Measurements from ENCODE around the gene COL4A2. TPM values are rescaled to one million over a fixed set of nuclear protein-coding genes. Genes with fewer than 3 reads are reported as not detected.
A peak's percentile ranks its signal among the peaks of the same experiment; 100 is the strongest.

The COL4A2 gene
- total RNA-seq, 1 donor from 2014 or later, result 120 TPM

DNA sequence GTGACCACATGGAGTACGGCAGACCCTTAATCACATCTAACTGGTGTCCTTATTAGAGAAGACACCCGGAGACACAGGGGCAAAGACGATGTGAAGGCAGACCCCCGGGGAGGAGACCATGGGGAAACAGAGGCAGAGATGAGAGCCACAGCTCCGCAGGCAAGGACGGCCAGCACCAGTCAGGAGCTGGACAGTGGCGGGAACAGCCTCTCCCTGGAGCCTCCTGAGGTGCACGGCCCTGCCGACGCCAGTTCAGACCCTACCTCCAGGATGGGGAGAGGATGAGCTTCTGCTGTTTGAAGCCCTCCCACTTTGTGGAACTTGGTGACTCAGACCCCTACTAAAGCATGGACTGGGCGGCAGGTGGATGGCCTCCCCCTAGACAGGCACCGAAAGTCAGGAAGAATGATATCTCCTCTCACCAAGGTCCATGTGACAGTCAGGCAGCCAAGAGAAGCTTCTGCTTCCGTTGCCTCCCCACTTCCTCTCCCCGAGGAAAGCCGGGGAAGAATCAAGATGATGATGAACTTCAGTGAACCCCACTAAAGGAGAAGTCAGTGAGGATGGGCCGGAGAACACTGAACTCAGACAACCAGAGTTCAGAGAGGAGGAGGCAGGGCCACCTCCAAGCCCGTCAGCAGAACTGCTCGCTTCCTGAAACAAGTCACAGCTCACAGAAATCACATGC is 229.1 kb downstream of the COL4A2 start:
- H3K4me1 Mint-ChIP-seq (ENCODE audit: low read depth), result peaks cover 5% of the 10 kb centered on the region
- TF ChIP-seq, protein P1, sequence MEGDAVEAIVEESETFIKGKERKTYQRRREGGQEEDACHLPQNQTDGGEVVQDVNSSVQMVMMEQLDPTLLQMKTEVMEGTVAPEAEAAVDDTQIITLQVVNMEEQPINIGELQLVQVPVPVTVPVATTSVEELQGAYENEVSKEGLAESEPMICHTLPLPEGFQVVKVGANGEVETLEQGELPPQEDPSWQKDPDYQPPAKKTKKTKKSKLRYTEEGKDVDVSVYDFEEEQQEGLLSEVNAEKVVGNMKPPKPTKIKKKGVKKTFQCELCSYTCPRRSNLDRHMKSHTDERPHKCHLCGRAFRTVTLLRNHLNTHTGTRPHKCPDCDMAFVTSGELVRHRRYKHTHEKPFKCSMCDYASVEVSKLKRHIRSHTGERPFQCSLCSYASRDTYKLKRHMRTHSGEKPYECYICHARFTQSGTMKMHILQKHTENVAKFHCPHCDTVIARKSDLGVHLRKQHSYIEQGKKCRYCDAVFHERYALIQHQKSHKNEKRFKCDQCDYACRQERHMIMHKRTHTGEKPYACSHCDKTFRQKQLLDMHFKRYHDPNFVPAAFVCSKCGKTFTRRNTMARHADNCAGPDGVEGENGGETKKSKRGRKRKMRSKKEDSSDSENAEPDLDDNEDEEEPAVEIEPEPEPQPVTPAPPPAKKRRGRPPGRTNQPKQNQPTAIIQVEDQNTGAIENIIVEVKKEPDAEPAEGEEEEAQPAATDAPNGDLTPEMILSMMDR (IDR thresholded peaks at IDR 0.05; ENCODE audit: unreplicated experiment), result no peak
- H3K27ac Mint-ChIP-seq, result no peak overlapping the region
- no peaks in the 10 kb centered on the region for H3K9me3 Mint-ChIP-seq (ENCODE audit: low read depth)
- no peaks in the 10 kb centered on the region for H3K36me3 Mint-ChIP-seq (ENCODE audit: insufficient read depth)
- no peak overlapping the region for H3K4me3 Mint-ChIP-seq (ENCODE audit: low read depth)
- DNase-seq (ENCODE audit: low spot score, unreplicated experiment), result no peak
- H3K27me3 Mint-ChIP-seq, result peaks cover 2% of the 10 kb centered on the region

DNA sequence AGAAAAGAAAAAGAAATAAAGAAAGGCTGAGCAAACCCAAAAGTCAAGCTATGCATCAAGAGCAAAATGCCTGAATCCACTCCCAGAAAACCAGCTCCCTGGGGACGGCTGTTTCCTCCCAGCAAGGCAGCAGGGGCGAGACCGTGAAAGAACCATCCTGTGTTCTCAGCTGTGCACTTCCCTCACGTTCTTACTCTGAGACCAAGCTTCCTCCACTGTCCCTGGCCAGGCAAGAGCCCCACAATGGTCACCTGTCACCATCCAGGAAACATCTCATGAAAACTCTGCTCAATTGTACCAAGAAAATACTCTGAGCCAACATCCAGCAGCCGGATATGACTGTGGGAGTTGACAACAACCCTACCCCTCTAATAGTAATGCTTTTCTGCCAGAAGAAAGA is 231.5 kb downstream of the COL4A2 start:
- Mint-ChIP-seq H3K9me3 (ENCODE audit: low read depth) (no peaks in the 10 kb centered on the region), H3K27me3 (peaks cover 5% of the 10 kb centered on the region), H3K4me1 (ENCODE audit: low read depth) (peaks cover 19% of the 10 kb centered on the region), H3K36me3 (ENCODE audit: insufficient read depth) (no peaks in the 10 kb centered on the region), H3K4me3 (ENCODE audit: low read depth) (no peak overlapping the region), H3K27ac (no peak overlapping the region)
- TF ChIP-seq, protein P1 (IDR thresholded peaks at IDR 0.05; ENCODE audit: unreplicated experiment), result no peak
- no peak for DNase-seq (ENCODE audit: low spot score, unreplicated experiment)

DNA sequence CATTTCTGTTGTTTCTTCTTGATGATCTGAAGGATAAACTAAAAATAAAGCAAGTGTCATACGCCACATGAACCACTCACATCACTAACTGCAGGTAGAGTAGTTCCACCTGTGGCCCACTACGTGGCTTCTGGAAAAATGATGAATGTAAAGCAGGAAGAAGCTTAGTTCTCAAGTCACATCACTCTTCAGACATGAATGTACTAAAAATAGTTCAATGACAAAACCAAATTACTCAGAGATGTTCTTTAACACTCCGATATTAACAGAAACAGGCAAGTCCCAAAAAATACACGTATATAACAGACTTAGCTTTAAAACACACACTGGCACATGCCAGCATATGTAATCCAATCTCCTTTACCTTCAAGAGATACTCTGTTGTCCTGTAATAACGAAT is 232.8 kb downstream of the COL4A2 start:
- Mint-ChIP-seq H3K36me3 (ENCODE audit: insufficient read depth) (peaks cover 3% of the 10 kb centered on the region), H3K27me3 (peaks cover 5% of the 10 kb centered on the region), H3K4me3 (ENCODE audit: low read depth) (no peak overlapping the region), H3K27ac (no peak overlapping the region), H3K9me3 (ENCODE audit: low read depth) (peaks cover 2% of the 10 kb centered on the region), H3K4me1 (ENCODE audit: low read depth) (peaks cover 19% of the 10 kb centered on the region)
- TF ChIP-seq, protein P1 (IDR thresholded peaks at IDR 0.05; ENCODE audit: unreplicated experiment), result no peak
- no peak for DNase-seq (ENCODE audit: low spot score, unreplicated experiment)

DNA sequence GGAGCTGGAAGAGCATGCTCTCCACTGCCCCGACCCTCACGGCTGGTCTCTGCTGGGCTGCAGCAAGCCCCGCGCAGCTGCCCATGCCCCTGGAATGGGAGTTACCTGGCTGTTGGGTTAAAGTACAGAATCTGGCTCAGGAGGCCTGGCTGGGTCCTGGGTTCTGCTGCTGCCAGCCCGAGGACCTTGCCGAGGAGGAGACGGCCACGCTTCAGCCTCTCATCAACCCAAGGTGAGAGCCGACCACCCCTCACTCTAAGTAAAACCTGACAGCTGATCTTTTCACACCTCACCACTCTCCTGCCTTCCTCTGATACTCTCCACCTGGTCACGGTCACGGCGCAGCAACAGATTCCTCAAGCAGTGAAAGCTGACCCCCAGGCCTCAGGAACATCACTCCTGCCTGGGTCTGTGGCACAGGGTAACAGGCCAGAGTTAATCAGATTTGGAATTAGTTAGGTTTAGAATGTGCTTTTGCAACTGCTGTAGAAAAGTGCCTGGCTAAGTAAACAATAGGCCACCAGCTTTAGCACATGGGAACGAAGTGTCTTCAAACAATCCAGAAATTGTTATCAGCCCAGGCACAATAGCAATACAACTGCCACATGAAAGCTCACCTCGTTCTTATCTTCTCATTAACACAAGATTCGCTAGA is 233.9 kb downstream of the COL4A2 start:
- DNase-seq (ENCODE audit: low spot score, unreplicated experiment), result no peak
- Mint-ChIP-seq H3K4me1 (ENCODE audit: low read depth) (peaks cover 19% of the 10 kb centered on the region), H3K27me3 (peaks cover 5% of the 10 kb centered on the region), H3K4me3 (ENCODE audit: low read depth) (no peak overlapping the region), H3K36me3 (ENCODE audit: insufficient read depth) (peaks cover 4% of the 10 kb centered on the region), H3K9me3 (ENCODE audit: low read depth) (peaks cover 3% of the 10 kb centered on the region), H3K27ac (peak overlapping the region; percentile 77)
- TF ChIP-seq, protein P1 (IDR thresholded peaks at IDR 0.05; ENCODE audit: unreplicated experiment), result no peak

DNA sequence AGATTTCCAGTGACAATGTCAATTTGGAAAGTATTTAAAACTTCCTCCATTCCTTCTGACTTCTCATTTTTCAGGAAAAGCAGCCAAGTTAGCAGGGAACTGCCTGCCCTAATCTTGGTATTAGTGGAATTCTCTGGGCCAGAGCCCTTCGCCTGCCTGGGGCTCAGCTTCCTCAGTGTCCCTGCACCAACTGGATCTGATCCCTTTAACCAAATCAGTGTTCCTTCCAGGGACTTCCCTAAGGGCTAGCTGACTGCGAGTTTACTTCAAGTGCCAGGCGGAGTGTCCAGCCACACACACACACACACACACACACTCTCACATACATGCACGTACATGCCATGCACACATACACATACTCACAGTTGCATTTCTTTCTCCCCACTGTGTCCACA is 234.4 kb downstream of the COL4A2 start:
- H3K27me3 Mint-ChIP-seq, result peaks cover 5% of the 10 kb centered on the region
- H3K36me3 Mint-ChIP-seq (ENCODE audit: insufficient read depth), result peaks cover 4% of the 10 kb centered on the region

More for the DNA sequence above, 234.4 kb downstream of the COL4A2 start:
- no peak overlapping the region for H3K4me3 Mint-ChIP-seq (ENCODE audit: low read depth)
- peaks cover 3% of the 10 kb centered on the region for H3K9me3 Mint-ChIP-seq (ENCODE audit: low read depth)
- TF ChIP-seq, protein P1 (IDR thresholded peaks at IDR 0.05; ENCODE audit: unreplicated experiment), result no peak
- peak overlapping the region; percentile 77 for H3K27ac Mint-ChIP-seq
- H3K4me1 Mint-ChIP-seq (ENCODE audit: low read depth), result peaks cover 19% of the 10 kb centered on the region
- no peak for DNase-seq (ENCODE audit: low spot score, unreplicated experiment)
